Midbrain (tissue), 1 donor: ENCODE data around the gene MYLIP.

Experiments used
- DNase-seq: peaks from one replicate; lab custom pipeline; 2025; lab: John Stamatoyannopoulos, UW

Gene MYLIP

DNA sequence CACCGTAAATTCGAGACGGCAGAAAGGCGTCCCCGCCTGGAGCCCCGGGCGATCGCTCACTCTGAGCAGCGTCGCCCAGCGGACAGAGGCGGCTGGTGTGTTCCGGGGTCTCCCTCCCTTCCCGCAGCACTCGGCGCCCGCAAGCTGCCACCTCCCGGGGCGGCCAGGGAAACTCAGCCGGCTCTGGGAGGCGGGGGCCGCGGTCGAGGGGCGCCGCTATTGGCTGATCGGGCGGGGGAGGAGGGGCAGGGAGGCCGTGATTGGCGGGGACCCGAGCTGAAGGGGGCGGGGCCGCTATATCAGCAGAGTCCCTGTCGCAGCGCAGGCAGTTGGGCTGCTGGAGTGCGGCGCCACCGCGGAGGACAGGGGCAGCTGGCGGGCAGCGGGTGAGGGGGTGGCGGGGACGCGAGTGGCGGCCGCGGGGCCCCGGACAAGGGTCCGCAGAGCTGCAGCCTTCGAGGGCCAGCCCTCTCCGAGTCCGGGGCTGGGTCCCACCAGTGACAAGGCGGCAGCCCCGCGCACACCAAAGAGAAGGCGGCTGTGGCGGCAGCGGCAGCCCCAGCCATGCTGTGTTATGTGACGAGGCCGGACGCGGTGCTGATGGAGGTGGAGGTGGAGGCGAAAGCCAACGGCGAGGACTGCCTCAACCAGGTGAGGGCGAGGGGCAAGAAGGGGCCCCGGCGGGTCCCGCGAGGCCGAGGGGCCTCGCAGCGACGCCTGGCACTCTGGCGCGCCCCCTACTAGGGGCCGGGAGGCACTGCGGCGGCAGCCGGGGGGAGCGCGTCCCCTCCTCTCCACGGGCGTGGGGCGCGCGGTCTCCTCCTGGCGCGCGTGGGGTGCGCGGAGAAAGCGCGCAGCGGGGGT is at the start of gene MYLIP:
MYLIP (plus strand) TSS at position 328 of the 864 bp plus-strand sequence; CDS start at position 565, 237 bp downstream.
- DNase-seq, result peak; percentile 97

- DNase-seq, result no peak
Observed at GRCh38 chr6:16079354-16079753, 49.5 kb upstream of the MYLIP start.

DNA sequence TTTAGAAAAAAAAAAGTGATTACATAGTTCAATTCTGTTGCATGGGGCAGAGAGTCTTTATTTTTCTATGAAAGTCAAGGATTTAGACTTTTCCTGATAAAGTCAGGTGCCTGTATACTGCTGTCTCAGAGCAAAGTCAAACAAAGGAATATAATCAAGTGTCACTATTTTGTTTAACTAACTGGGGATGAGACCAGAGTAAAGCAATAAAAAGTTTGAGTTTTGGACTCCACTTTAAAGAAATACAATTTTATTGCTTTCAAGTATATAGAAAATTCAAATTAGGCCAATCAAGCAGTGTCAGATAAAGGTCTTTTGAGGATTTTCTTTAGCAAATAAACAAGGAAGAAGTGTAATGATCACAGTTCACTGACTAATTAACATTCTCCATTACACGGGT is 48.7 kb upstream of the MYLIP start:
- DNase-seq, result no peak

GRCh38 chr6:16081326-16081725 is 47.6 kb upstream of the MYLIP start:
- no peak for DNase-seq

DNA sequence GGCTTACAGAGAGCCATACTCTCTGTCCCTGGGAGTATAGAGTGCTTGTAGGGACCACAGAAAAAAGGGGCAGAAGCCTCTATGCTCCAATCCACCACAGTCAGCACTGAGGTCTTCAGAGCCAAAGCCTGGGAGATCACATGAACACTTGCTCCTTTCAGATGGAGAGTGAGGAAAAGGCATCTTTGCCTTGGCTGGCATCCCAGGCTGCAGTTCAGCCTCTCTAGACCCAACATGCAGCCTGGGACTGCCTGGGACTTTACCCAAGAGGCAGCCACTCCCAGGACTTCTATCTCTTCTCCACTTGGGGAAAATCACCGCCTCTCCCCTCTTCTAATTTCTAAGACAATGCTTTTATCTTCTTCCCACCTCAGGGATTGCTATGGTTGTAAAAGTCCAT is 46.5 kb upstream of the MYLIP start:
- DNase-seq, result no peak

GRCh38 chr6:16086965-16087364 is 41.9 kb upstream of the MYLIP start:
- no peak for DNase-seq

DNA sequence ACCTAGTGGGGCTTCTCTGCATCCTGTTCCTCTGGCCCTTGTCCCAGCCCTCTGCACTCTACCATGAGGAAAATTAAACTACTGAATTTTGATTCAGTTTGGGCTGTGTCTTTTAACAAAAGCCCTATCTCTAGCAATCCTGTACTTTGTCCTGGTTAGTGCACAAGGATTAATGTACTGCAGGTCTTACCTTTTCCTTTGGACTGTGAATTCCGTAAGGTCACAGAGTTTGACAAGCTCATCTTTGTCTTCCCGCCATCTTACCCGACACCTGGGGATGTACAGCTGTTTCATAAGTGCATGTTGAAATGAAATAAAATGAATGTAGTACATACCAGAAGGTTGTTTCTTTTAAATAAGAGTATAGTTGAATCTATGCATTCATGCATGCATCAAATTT is 41.5 kb upstream of the MYLIP start:
- DNase-seq, result no peak

GRCh38 chr6:16088409-16088808 is 40.5 kb upstream of the MYLIP start:
- no peak for DNase-seq

DNA sequence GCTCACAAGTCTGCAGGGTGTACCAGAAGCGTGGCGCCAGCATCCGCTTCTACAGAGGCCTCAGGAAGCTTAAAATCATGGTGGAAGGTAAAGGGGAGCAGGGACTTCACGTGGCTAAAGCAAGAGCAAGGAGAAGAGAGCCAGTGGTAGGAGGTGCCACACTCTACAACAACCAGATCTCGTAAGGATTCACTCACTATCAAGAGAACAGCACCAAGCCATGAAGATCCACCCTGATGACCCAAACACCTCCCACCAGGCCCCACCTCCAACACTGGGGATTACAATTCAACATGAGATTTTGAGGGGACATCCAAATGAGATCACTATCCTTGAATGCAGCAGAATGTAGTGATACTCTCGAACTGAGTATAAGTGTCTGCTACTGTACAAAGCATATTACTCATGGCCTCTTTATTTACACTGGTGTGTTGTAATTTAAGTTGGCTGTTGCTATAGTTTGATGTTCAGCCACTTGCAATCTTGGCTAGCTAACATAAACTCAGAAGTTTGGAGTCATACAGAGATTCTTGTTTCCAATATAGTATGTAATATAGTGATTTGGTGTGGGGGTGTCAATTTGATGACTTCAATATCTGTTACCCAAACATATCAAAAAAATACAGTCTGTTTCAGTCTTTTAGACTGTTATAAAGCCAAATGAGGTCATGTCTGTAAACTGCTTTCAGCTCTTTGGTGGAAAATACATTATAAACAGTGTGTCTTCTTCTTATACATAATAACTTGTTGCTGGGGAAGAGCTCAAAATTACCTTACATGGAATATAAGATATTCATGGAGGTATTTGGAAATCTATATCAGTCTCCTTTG is 39.4 kb upstream of the MYLIP start:
- no peak for DNase-seq

GRCh38 chr6:16090452-16090851 is 38.4 kb upstream of the MYLIP start:
- no peak for DNase-seq

GRCh38 chr6:16090920-16091319 is 38.0 kb upstream of the MYLIP start:
- DNase-seq, result no peak

DNA sequence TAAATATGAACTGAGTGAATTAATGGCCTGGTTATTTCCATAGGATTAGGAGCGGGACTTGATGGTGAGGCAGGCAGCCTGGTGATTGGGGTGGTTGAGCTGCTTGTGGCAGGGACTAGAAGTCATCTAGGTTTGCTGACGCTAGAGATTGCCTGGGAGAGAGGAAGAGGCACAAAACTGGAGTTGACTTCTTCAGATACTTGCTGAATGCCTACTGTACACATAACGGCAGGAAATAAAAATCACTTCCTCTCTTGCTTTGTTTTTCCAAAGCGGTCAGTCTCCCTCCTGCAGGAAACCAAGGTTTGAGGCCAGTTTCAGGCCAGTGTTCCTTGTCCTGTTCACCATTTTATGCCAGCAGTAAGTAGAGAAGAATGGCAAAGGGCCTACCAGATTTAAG is 36.7 kb upstream of the MYLIP start:
- DNase-seq, result no peak

DNA sequence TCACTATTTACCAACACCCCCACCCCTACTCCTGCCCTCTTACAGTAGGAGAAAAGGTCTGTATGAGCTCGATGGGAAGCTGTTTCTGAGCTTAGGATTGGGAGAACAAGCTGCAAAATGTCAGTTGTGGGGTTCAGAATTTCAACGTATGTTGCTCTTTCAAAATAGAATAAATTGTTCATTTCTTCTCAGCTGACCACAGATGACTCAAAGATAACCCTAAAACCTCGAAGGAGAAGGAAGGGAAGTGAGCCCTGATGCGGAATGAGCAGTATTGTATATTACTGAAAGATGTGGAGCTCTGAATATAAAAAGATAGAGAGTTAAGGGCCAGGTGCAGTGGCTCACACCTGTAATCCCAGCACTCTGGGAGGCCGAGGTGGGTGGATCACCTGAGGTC is 35.9 kb upstream of the MYLIP start:
- DNase-seq, result no peak

DNA sequence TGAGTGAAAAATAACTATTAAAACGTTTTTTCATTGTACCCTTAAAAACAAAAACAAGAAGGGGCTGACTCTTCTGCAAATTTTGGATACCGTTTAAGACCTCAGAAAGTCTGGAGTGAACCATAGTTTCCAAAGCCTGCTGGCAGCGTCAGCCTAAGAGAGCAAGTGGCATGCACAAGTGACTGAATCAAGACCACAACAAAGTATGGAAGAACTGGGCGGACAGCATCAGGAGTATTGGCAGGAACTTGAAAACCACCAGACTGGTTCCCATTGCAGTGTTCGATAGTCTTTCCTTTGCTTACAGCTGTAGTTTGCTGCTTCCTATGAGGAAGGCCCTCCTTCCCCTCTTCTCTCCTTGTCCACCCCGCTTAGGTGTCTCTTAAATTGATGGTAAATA is 33.7 kb upstream of the MYLIP start:
- no peak for DNase-seq

- DNase-seq, result no peak
Observed at GRCh38 chr6:16097382-16098171, 31.3 kb upstream of the MYLIP start.

GRCh38 chr6:16098211-16098610 is 30.7 kb upstream of the MYLIP start:
- DNase-seq, result no peak

DNA sequence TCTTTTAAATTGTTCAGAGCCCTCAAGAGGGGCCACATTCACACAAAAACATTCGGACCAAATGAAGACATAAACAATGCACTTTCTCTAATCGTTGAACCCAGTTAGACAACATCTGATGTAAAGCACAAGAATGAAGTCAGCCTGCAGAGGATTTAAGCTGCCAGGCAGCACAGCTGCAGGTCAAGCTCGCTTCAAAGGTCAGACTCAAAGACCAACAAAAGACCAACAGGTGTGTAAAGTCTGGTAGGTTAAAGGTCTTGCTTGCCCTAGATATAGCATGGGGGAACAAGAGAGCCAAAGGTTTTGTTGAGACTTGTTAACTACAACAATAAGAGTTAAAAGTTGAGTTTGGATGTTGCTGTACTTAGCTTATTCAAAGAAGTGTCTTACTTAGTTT is 26.7 kb upstream of the MYLIP start:
- no peak for DNase-seq

- no peak for DNase-seq
Observed at GRCh38 chr6:16103722-16104121, 25.2 kb upstream of the MYLIP start.

GRCh38 chr6:16104624-16105433 is 24.1 kb upstream of the MYLIP start:
- no peak for DNase-seq

- DNase-seq, result no peak
Observed at GRCh38 chr6:16105854-16106253, 23.0 kb upstream of the MYLIP start.

- no peak for DNase-seq
Observed at GRCh38 chr6:16106991-16107787, 21.7 kb upstream of the MYLIP start.
